H1 (cell line): Measurements from ENCODE around the gene PPP1R1A. TPM values are rescaled to one million over a fixed set of nuclear protein-coding genes. Genes with fewer than 3 reads are reported as not detected.

Source experiments
- CTCF ChIA-PET: fragments of 300-600 bp; sonication (Branson Sonifier 250); formaldehyde crosslinking; loops from one replicate; lab custom pipeline; 2021; ENCODE audit not compliant: partially characterized antibody; lab: Charles Lee
- POLR2A ChIA-PET: fragments of 300-600 bp; sonication (Branson Sonifier 250); formaldehyde crosslinking; loops from one replicate; lab custom pipeline; 2021; ENCODE audit warnings: inconsistent platforms; ENCODE audit not compliant: partially characterized antibody; lab: Charles Lee
- DNase-seq, 2 experiments: peaks; one replicate each; pipeline versions ENCODE4 v3.0.0 to v3.0.0-alpha.2; 2010 to 2022; ENCODE audit warnings: low spot score in 2 of 2, low read depth in 1 of 2, mixed read lengths in 1 of 2
- FAIRE-seq: peaks from 2 replicates; lab custom pipeline; 2011; peaks lifted over from hg19 to GRCh38; lab: Jason Lieb, UNC
- H2AFZ ChIP-seq: 2 replicates; pipeline ENCODE4 v1.8.1; 2012; ENCODE audit warnings: low read length, inconsistent platforms
- H2AK5ac ChIP-seq: 2 replicates; pipeline ENCODE4 v1.6.1; 2013; ENCODE audit warnings: low read depth, low read length
- H2BK120ac ChIP-seq: replicated peaks from 2 replicates; pipeline ENCODE3; 2013; ENCODE audit warnings: low read depth, low read length, inconsistent platforms
- H2BK12ac ChIP-seq: 2 replicates; pipeline ENCODE4 v1.6.1; 2013; ENCODE audit warnings: low read depth, low read length
- H2BK15ac ChIP-seq: 2 replicates; pipeline ENCODE4 v1.6.1; 2013; ENCODE audit warnings: low read length
- H2BK20ac ChIP-seq: 2 replicates; pipeline ENCODE4 v1.6.1; 2013; ENCODE audit warnings: low read length
- H2BK5ac ChIP-seq: 2 replicates; pipeline ENCODE4 v1.6.1; 2013; ENCODE audit warnings: low read depth, low read length
- H3K14ac ChIP-seq: 2 replicates; pipeline ENCODE4 v1.6.1; 2013; ENCODE audit warnings: inconsistent platforms; ENCODE audit not compliant: insufficient read length
- H3K18ac ChIP-seq: 2 replicates; pipeline ENCODE4 v1.6.1; 2013; ENCODE audit warnings: low read length; ENCODE audit errors: extremely low read depth
- H3K23ac ChIP-seq: 2 replicates; pipeline ENCODE4 v1.6.1; 2013; ENCODE audit warnings: inconsistent platforms; ENCODE audit not compliant: insufficient read length
- H3K23me2 ChIP-seq: 2 replicates; pipeline ENCODE4 v1.6.1; 2013; ENCODE audit warnings: low read depth, low read length
- H3K27ac ChIP-seq: 2 replicates; pipeline ENCODE4 v1.6.1; 2011; ENCODE audit warnings: low read depth, low read length, inconsistent platforms
- H3K27me3 ChIP-seq, 4 experiments: replicated peaks in 1 of 4; 1 replicate in 1 of 4; 2 replicates in 3 of 4; pipeline versions ENCODE4 v1.6.1 to v1.8.1; 2011 to 2013; ENCODE audit warnings: low read length in 3 of 4, mild to moderate bottlenecking in 3 of 4, inconsistent platforms in 2 of 4, mixed read lengths in 2 of 4, moderate library complexity in 1 of 4; ENCODE audit not compliant: control insufficient read depth in 3 of 4, insufficient read depth in 3 of 4; ENCODE audit errors: extremely low read depth in 1 of 4
- H3K36me3 ChIP-seq, 4 experiments: 2 replicates each; pipeline versions ENCODE4 v1.6.1 to v1.8.1; 2011 to 2013; ENCODE audit warnings: mild to moderate bottlenecking in 4 of 4, low read length in 3 of 4, moderate library complexity in 2 of 4, control low read depth in 1 of 4, inconsistent platforms in 1 of 4; ENCODE audit not compliant: insufficient read depth in 4 of 4, control insufficient read depth in 2 of 4
- H3K4ac ChIP-seq: replicated peaks from 2 replicates; pipeline ENCODE3; 2013; ENCODE audit warnings: low read length, low read depth, mixed read lengths, inconsistent platforms; ENCODE audit not compliant: insufficient read length
- H3K4me1 ChIP-seq, 4 experiments: replicated peaks in 1 of 4; 1 replicate in 1 of 4; 2 replicates in 3 of 4; pipeline versions ENCODE4 v1.6.1 to v1.8.1; 2011 to 2013; ENCODE audit warnings: low read length in 3 of 4, inconsistent platforms in 2 of 4, mixed read lengths in 1 of 4; ENCODE audit not compliant: insufficient read depth in 4 of 4, control insufficient read depth in 3 of 4
- H3K4me2 ChIP-seq, 2 experiments: 2 replicates each; pipeline versions ENCODE4 v1.6.1 to v1.8.1; 2011 to 2013; ENCODE audit warnings: low read depth in 2 of 2, low read length in 2 of 2, control low read depth in 1 of 2, inconsistent platforms in 1 of 2, mild to moderate bottlenecking in 1 of 2; ENCODE audit not compliant: insufficient read depth in 1 of 2
- H3K4me3 ChIP-seq, 4 experiments: fragments of 200-600, 300-600 bp in 1 of 4; sonication (generic), shearing (Covaris generic), sonication (Bioruptor Twin) in 1 of 4; 2 replicates each; pipeline versions ENCODE4 v1.5.1 to v1.8.1; 2011 to 2016; ENCODE audit warnings: low read length in 4 of 4, low read depth in 3 of 4, control low read depth in 2 of 4, inconsistent platforms in 2 of 4, mild to moderate bottlenecking in 2 of 4, mixed read lengths in 1 of 4, moderate library complexity in 1 of 4; ENCODE audit not compliant: insufficient read depth in 2 of 4; ENCODE audit errors: extremely low read depth in 1 of 4
- H3K56ac ChIP-seq: replicated peaks from 2 replicates; pipeline ENCODE3; 2013; ENCODE audit warnings: low read depth, mild to moderate bottlenecking, mixed read lengths, low read length, inconsistent platforms; ENCODE audit not compliant: insufficient read length
- H3K79me1 ChIP-seq: 2 replicates; pipeline ENCODE4 v1.6.1; 2013; ENCODE audit warnings: low read depth, low read length, control low read depth
- H3K79me2 ChIP-seq, 2 experiments: 2 replicates each; pipeline versions ENCODE4 v1.6.1 to v1.8.1; 2012 to 2013; ENCODE audit warnings: low read length in 2 of 2, mild to moderate bottlenecking in 2 of 2, inconsistent platforms in 1 of 2; ENCODE audit not compliant: insufficient read depth in 2 of 2, control insufficient read depth in 1 of 2
- H3K9ac ChIP-seq, 4 experiments: replicated peaks in 1 of 4; 1 replicate in 1 of 4; 2 replicates in 3 of 4; pipeline versions ENCODE4 v1.6.1 to v1.8.1; 2011 to 2013; ENCODE audit warnings: low read depth in 3 of 4, low read length in 3 of 4, control low read depth in 2 of 4, mild to moderate bottlenecking in 2 of 4, moderate library complexity in 2 of 4, inconsistent platforms in 1 of 4; ENCODE audit errors: extremely low read depth in 1 of 4
- H3K9me3 ChIP-seq, 2 experiments: 2 replicates each; pipeline versions ENCODE4 v1.6.1 to v1.8.1; 2012 to 2013; ENCODE audit warnings: mild to moderate bottlenecking in 2 of 2, moderate library complexity in 2 of 2, control low read depth in 1 of 2, inconsistent platforms in 1 of 2, low read depth in 1 of 2, low read length in 1 of 2, mixed read lengths in 1 of 2; ENCODE audit not compliant: insufficient read depth in 2 of 2
- H4K20me1 ChIP-seq, 2 experiments: replicated peaks in 1 of 2; 2 replicates each; pipeline versions ENCODE3 to v1.8.1; 2011 to 2013; ENCODE audit warnings: inconsistent platforms in 2 of 2, low read length in 2 of 2, mild to moderate bottlenecking in 1 of 2; ENCODE audit not compliant: insufficient read depth in 2 of 2, control insufficient read depth in 1 of 2
- H4K5ac ChIP-seq: 2 replicates; pipeline ENCODE4 v1.6.1; 2013; ENCODE audit warnings: low read length, low read depth, mixed read lengths, inconsistent platforms; ENCODE audit not compliant: insufficient read length
- H4K8ac ChIP-seq: 2 replicates; pipeline ENCODE4 v1.8.0; 2013; ENCODE audit warnings: mild to moderate bottlenecking, moderate library complexity, low read length, inconsistent platforms; ENCODE audit not compliant: insufficient read depth; ENCODE audit errors: extremely low read depth
- H4K91ac ChIP-seq: replicated peaks from 2 replicates; pipeline ENCODE3; 2013; ENCODE audit warnings: low read length, mixed read lengths, inconsistent platforms; ENCODE audit not compliant: insufficient read length
- CREB1 ChIP-seq: IDR thresholded peaks from 2 replicates; pipeline ENCODE4 v1.6.1; 2012; ENCODE audit warnings: inconsistent platforms
- EGR1 ChIP-seq: IDR thresholded peaks from 2 replicates; pipeline ENCODE4 v1.6.1; 2011; ENCODE audit warnings: low read depth, low read length, borderline replicate concordance
- EZH2 ChIP-seq: fragments of 200-600 bp; sonication (generic); IDR thresholded peaks from 2 replicates; pipeline ENCODE4 v1.7.1; 2012; ENCODE audit warnings: low read depth, mild to moderate bottlenecking, moderate library complexity, low read length, inconsistent platforms; ENCODE audit not compliant: severe bottlenecking
- FOSL1 ChIP-seq: IDR thresholded peaks from 2 replicates; pipeline ENCODE4 v1.6.1; 2011; ENCODE audit warnings: mild to moderate bottlenecking, low read depth, low read length, moderate library complexity; ENCODE audit not compliant: insufficient read depth
- GTF2F1 ChIP-seq: IDR thresholded peaks from 2 replicates; pipeline ENCODE4 v1.6.1; 2012; ENCODE audit warnings: low read depth, low read length, improper control_type of control experiment, borderline replicate concordance
- JUN ChIP-seq: IDR thresholded peaks from 2 replicates; pipeline ENCODE4 v1.6.1; 2011; ENCODE audit warnings: low read depth, mild to moderate bottlenecking, improper control_type of control experiment, low read length
- KDM4A ChIP-seq: IDR thresholded peaks from one replicate; pipeline ENCODE4 v1.7.1; 2012; ENCODE audit warnings: low read depth, mild to moderate bottlenecking, moderate library complexity, low read length, inconsistent platforms; ENCODE audit not compliant: severe bottlenecking
- PHF8 ChIP-seq: fragments of 200-600 bp; sonication (generic); conservative IDR thresholded peaks from 2 replicates; pipeline ENCODE4 v1.7.1; 2012; ENCODE audit warnings: low read depth, mild to moderate bottlenecking, inconsistent platforms, low read length, moderate library complexity
- POLR2A ChIP-seq, 2 experiments: IDR thresholded peaks; 1 replicate in 1 of 2; 2 replicates in 1 of 2; pipeline ENCODE4 v1.6.1; 2011; ENCODE audit warnings: low read depth in 2 of 2, low read length in 2 of 2, mild to moderate bottlenecking in 2 of 2; ENCODE audit errors: control extremely low read depth in 1 of 2
- SRF ChIP-seq: IDR thresholded peaks from 2 replicates; pipeline ENCODE4 v1.6.1; 2011; ENCODE audit warnings: mild to moderate bottlenecking, low read depth, low read length, moderate library complexity
- TAF1 ChIP-seq: IDR thresholded peaks from 2 replicates; pipeline ENCODE4 v1.6.1; 2011; ENCODE audit warnings: mild to moderate bottlenecking, low read depth, low read length
- TCF12 ChIP-seq: IDR thresholded peaks from 2 replicates; pipeline ENCODE4 v1.6.1; 2011; ENCODE audit warnings: low read depth, mild to moderate bottlenecking, low read length
- WGBS, 2 experiments: shearing (Covaris generic) in 1 of 2; methylation state at CpG; one replicate each; pipeline versions ENCODE4 v1.1.6 to v1.1.7; 2013 to 2015; ENCODE audit warnings: low lambda C conversion rate in 2 of 2, mixed read lengths in 2 of 2, inconsistent platforms in 1 of 2, low coverage in 1 of 2, missing lambda C conversion rate in 1 of 2; ENCODE audit not compliant: insufficient replicate concordance in 2 of 2, insufficient coverage in 1 of 2, insufficient read length in 1 of 2; ENCODE audit errors: extremely low coverage in 1 of 2, missing lambda C conversion rate in 1 of 2; 5-methylcytosine and 5-hydroxymethylcytosine counted together
- polyA plus RNA-seq, 7 experiments: library from polyadenylated mRNA; depleted of rRNA in 3 of 7; stranded (reverse) in 5 of 7; unstranded in 2 of 7; fragments of >200 nt in 5 of 7; fragments of 200-250 nt in 2 of 7; gene quantifications; 1 replicate in 5 of 7; 2 replicates in 1 of 7; 4 replicates in 1 of 7; pipeline versions ENCODE4 v1.2.1 to v1.2.3, GENCODE V29; 2011 to 2013; ENCODE audit warnings: missing spikeins in 2 of 7, mixed read lengths in 2 of 7
- total RNA-seq: library from RNA; stranded (reverse); fragmentation: NEBNext Ultra II Directional; extraction: Animal tissue kit (Norgen Biotek cat#: 25700); gene quantifications from 2 replicates; pipeline ENCODE4 v1.2.1, GENCODE V29; 2021
- TF ChIP-seq, protein P1 (sequence below): IDR thresholded peaks from 2 replicates; pipeline ENCODE4 v1.6.1; 2012; ENCODE audit warnings: low read length, inconsistent platforms

Gene PPP1R1A
- total and polyA plus RNA-seq, 2 of the 8 experiments (the other 6 are each of a cell fraction or from before 2014, with no cell fraction given), result 5.8 to 13.1 TPM

DNA sequence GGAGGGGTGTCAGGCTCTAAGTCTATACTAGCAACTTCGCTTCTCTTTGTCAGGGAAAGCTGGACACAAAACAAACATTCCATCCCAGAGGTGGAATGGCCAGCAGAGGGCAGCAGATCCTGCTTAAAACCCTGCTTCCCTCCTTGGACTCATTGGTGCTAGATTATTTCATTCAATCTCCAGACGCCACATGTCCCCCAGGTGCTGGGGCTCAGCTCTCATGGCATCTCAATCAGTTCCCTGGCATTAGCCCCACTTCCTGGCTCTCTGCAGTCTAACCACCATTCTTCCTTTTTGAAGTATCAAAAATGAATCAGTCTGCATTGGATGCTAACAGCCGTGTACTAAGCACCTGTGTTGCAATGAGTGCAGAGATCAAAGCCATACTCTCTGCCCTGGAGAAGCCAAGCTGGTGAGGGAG is 8.1 kb upstream of the PPP1R1A start:
- peak; percentile 97 for FAIRE-seq
- Histone ChIP-seq H2BK12ac (no peak overlapping the region), H3K4me1 (0 out of 7 replicates have a peak, but pooled peaks cover 0 to 2% (median 0%) of the 10 kb centered on the region in 4 experiments), H3K14ac (no peak overlapping the region), H2BK15ac (no peak overlapping the region), H2AK5ac (no peak overlapping the region), H3K79me2 (no peaks in the 10 kb centered on the region), H3K18ac (no peak overlapping the region), H3K4me2 (no peak overlapping the region), H4K8ac (no peak overlapping the region), H3K36me3 (no peaks in the 10 kb centered on the region), H2BK20ac (no peak overlapping the region), H3K56ac (no peak overlapping the region), H3K79me1 (no peaks in the 10 kb centered on the region), H3K4me3 (no peak overlapping the region), H4K20me1 (no peaks in the 10 kb centered on the region), H3K23ac (no peak overlapping the region), H2AFZ (no peak overlapping the region), H3K9me3 (no peaks in the 10 kb centered on the region), H4K91ac (no peak overlapping the region), H2BK120ac (no peak overlapping the region), H3K27me3 (peaks cover 0 to 19% (median 13%) of the 10 kb centered on the region in 4 experiments; a peak in 3 of 7 replicates), H3K23me2 (no peaks in the 10 kb centered on the region), H2BK5ac (no peak overlapping the region), H3K27ac (no peak overlapping the region), H4K5ac (no peak overlapping the region), H3K4ac (no peak overlapping the region), H3K9ac (no peak overlapping the region)
- ChIA-PET CTCF (interaction anchor here (0.6 to 6.2 kb wide), 41 partner anchors 9 to 1198 kb away, joined by 3 to 57 read pairs (median 6); no protein-coding TSS in a partner anchor), POLR2A (interaction anchor here (1.1 to 1.2 kb wide), 2 partner anchors 18 to 62 kb away, joined by 3 read pairs; no protein-coding TSS in a partner anchor)
- 58% methylated on average over 3 of the region's 3 CpGs; no CpG with 5 or more reads in 1 of the 2 experiments for WGBS, 2 experiments
- peak; percentile 50 to 88 for DNase-seq
- TF ChIP-seq GTF2F1 (no peak), FOSL1 (no peak), TAF1 (no peak), JUN (no peak), TCF12 (0 out of 2 replicates have a peak, but pooled peaks have one; percentile 14), KDM4A (no peak), SRF (no peak), EGR1 (no peak), EZH2 (no peak), CREB1 (no peak), PHF8 (no peak), POLR2A (IDR thresholded peaks at IDR 0.05; ENCODE audit: control extremely low read depth in 1 of 2, low read depth in 2 of 2, low read length in 2 of 2) (no peak)
- TF ChIP-seq, protein P1, sequence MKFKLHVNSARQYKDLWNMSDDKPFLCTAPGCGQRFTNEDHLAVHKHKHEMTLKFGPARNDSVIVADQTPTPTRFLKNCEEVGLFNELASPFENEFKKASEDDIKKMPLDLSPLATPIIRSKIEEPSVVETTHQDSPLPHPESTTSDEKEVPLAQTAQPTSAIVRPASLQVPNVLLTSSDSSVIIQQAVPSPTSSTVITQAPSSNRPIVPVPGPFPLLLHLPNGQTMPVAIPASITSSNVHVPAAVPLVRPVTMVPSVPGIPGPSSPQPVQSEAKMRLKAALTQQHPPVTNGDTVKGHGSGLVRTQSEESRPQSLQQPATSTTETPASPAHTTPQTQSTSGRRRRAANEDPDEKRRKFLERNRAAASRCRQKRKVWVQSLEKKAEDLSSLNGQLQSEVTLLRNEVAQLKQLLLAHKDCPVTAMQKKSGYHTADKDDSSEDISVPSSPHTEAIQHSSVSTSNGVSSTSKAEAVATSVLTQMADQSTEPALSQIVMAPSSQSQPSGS, result no peak
